Colonic mucosa (tissue), 4 donors: ENCODE results near the gene CHD2. TPM values are rescaled to one million over a fixed set of nuclear protein-coding genes. Genes with fewer than 3 reads are reported as not detected.

ENCODE experiments used
- DNase-seq: peaks from one replicate; pipeline ENCODE4 v3.0.0-alpha.2; 2020
- H3K27ac ChIP-seq: fragments of 200-600 bp; one replicate; pipeline ENCODE4 v1.8.0; 2021
- H3K27me3 ChIP-seq: fragments of 200-600 bp; one replicate; pipeline ENCODE4 v1.8.0; 2021
- H3K36me3 ChIP-seq: fragments of 200-600 bp; one replicate; pipeline ENCODE4 v1.8.0; 2021
- H3K4me1 ChIP-seq: fragments of 200-600 bp; one replicate; pipeline ENCODE4 v1.8.0; 2021; ENCODE audit warnings: mild to moderate bottlenecking
- H3K4me3 ChIP-seq: fragments of 200-600 bp; one replicate; pipeline ENCODE4 v1.8.0; 2021
- H3K9ac ChIP-seq, 2 donors: one replicate each; pipeline ENCODE4 v1.7.0; 2013; ENCODE audit warnings: control low read depth in 2 of 2, low read depth in 2 of 2, low read length in 2 of 2
- H3K9me3 ChIP-seq: fragments of 200-600 bp; one replicate; pipeline ENCODE4 v1.8.0; 2021
- intact Hi-C: fragments of 100-400 bp; cut with DNase I; formaldehyde crosslinking; loops from one replicate; pipeline ENCODE4 v1.14.1; 2022
- total RNA-seq, 2 donors: library from RNA; stranded (reverse); fragmentation: NEBNext Ultra II Directional in 1 of 2; extraction: Animal tissue kit (Norgen Biotek cat#: 25700) in 1 of 2; gene quantifications; one replicate each; pipeline ENCODE4 v1.2.1, GENCODE V29; 2021
- TF ChIP-seq, protein P1 (sequence below): fragments of 200-600 bp; IDR thresholded peaks from one replicate; pipeline ENCODE4 v1.8.0; 2022; ENCODE audit warnings: antibody characterized with exemption, mild to moderate bottlenecking
- donor health status: healthy.
- donor health status: DM: no; HTN: no; CAD: no.
- donor health status: DM: no; HTN: no; CAD: no.

CHD2 gene
- total RNA-seq, 2 donors from 2014 or later: 87.5 to 121 TPM

- DNase-seq: no peak
- H3K9me3 ChIP-seq: no peaks in the 10 kb centered on the region
- peaks cover 7% of the 10 kb centered on the region for H3K4me1 ChIP-seq
- intact Hi-C loops: no loop called here
- H3K4me3 ChIP-seq: peak overlapping the region; percentile 93
- no peaks in the 10 kb centered on the region for H3K36me3 ChIP-seq
- peak overlapping the region; percentile 23 for H3K27ac ChIP-seq
- TF ChIP-seq, protein P1, sequence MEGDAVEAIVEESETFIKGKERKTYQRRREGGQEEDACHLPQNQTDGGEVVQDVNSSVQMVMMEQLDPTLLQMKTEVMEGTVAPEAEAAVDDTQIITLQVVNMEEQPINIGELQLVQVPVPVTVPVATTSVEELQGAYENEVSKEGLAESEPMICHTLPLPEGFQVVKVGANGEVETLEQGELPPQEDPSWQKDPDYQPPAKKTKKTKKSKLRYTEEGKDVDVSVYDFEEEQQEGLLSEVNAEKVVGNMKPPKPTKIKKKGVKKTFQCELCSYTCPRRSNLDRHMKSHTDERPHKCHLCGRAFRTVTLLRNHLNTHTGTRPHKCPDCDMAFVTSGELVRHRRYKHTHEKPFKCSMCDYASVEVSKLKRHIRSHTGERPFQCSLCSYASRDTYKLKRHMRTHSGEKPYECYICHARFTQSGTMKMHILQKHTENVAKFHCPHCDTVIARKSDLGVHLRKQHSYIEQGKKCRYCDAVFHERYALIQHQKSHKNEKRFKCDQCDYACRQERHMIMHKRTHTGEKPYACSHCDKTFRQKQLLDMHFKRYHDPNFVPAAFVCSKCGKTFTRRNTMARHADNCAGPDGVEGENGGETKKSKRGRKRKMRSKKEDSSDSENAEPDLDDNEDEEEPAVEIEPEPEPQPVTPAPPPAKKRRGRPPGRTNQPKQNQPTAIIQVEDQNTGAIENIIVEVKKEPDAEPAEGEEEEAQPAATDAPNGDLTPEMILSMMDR: no peak
- H3K9ac ChIP-seq: peak overlapping the region in 1 of 2 donors; percentile 98
- H3K27me3 ChIP-seq: no peaks in the 10 kb centered on the region
Measured at GRCh38 chr15:92886042-92886537, 14.0 kb upstream of the CHD2 start.

DNA sequence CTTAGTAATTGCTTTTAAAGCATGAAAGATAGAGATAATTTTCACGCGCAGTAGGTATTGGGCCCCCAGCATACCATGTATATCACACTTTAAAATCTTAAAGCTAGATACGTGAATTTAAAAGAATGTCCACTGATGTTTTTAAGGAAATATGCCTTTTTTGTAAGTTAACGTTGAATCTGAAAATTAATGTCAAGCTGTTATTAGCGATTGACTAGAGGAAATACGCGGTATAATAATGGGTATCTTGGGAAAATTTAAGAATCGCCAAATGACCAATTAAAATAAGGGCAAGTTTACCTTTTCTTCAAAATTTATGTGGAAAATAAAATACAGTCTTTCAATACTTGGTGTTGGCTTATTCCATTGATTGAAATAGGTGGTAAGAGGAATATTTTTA is 13.3 kb upstream of the CHD2 start:
- Histone ChIP-seq H3K9ac (peak overlapping the region in 1 of 2 donors; percentile 1), H3K27me3 (no peaks in the 10 kb centered on the region), H3K9me3 (no peaks in the 10 kb centered on the region), H3K4me3 (peak overlapping the region; percentile 4), H3K4me1 (peaks cover 4% of the 10 kb centered on the region), H3K36me3 (no peaks in the 10 kb centered on the region), H3K27ac (peak overlapping the region; percentile 23)
- TF ChIP-seq, protein P1: no peak
- intact Hi-C loops: no loop called here
- no peak for DNase-seq

DNA sequence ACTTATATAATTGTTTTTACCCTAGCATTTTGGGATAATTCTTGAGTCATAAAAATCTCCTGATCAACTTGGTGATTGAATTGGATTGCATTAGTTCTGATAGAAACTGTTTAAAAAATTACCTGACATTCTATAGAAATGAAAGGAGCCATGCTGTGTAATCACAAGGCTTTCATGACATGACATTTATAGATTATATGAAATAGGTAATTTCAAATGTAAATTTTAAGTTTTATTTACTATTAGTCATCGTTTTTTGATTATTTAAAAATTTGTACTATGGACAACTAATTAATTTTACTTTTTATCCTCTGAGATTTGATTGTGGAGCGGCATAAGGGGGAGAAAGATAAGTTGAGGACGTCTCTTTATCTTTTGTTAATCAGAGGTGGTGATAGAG is 12.3 kb upstream of the CHD2 start:
- DNase-seq: no peak
- no peaks in the 10 kb centered on the region for H3K27me3 ChIP-seq
- intact Hi-C loops: no loop called here
- no peak overlapping the region for H3K4me3 ChIP-seq
- H3K9ac ChIP-seq: no peak overlapping the region
- TF ChIP-seq, protein P1: no peak
- peak overlapping the region; percentile 38 for H3K27ac ChIP-seq
- no peaks in the 10 kb centered on the region for H3K9me3 ChIP-seq
- H3K36me3 ChIP-seq: no peaks in the 10 kb centered on the region
- peaks cover 3% of the 10 kb centered on the region for H3K4me1 ChIP-seq

- no peak for DNase-seq
- Histone ChIP-seq H3K27me3 (no peaks in the 10 kb centered on the region), H3K4me1 (peaks cover 3% of the 10 kb centered on the region), H3K36me3 (peaks cover 3% of the 10 kb centered on the region), H3K4me3 (no peak overlapping the region), H3K9ac (peak overlapping the region in 1 of 2 donors; percentile 19), H3K27ac (no peak overlapping the region), H3K9me3 (no peaks in the 10 kb centered on the region)
- TF ChIP-seq, protein P1: no peak
- intact Hi-C loops: no loop called here
Measured at GRCh38 chr15:92889390-92890107, 10.6 kb upstream of the CHD2 start.

- no peak overlapping the region for H3K4me3 ChIP-seq
- no peaks in the 10 kb centered on the region for H3K9me3 ChIP-seq
- peaks cover 3% of the 10 kb centered on the region for H3K36me3 ChIP-seq
- no peak overlapping the region for H3K9ac ChIP-seq
- DNase-seq: no peak
- intact Hi-C loops: no loop called here
- H3K27ac ChIP-seq: peak overlapping the region; percentile 2
- TF ChIP-seq, protein P1: no peak
- H3K27me3 ChIP-seq: no peaks in the 10 kb centered on the region
- peaks cover 3% of the 10 kb centered on the region for H3K4me1 ChIP-seq
Measured at GRCh38 chr15:92891533-92892200, 8.5 kb upstream of the CHD2 start.
